ENCODE results near the gene BANP. TPM values are rescaled to one million over a fixed set of nuclear protein-coding genes. Genes with fewer than 3 reads are reported as not detected.
"Not testable (repeated sequence)": the region's sequence is repeated elsewhere in the genome, so short reads cannot be mapped to it uniquely, and the experiment has no call there.

The BANP gene
- total and polyA plus RNA-seq, 4 experiments from 2014 or later = 10.7 to 72.7 (median 44.1) TPM

DNA sequence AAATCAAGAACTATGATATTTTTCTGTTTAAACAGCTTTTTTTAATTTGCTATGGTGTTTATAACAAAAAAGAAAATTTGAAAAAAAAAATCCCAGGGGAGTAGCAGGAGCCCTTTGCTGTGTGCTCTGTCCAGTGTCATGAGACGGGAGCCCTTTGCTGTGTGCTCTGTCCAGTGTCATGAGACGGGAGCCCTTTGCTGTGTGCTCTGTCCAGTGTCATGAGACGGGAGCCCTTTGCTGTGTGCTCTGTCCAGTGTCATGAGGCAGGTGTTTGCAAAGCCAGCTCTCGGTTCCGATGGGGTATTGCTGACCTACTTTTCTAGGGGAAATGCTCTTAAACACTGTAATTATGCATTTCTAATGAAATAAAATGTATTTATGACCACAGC is 125.7 kb downstream of the BANP start:
- H3K4me3 Mint-ChIP-seq; POLR2A ChIA-PET (ENCODE audit: partially characterized antibody); DNase-seq; H3K27ac Mint-ChIP-seq; CTCF ChIA-PET (ENCODE audit: partially characterized antibody); H3K9me3 ChIP-seq (ENCODE audit: control insufficient read depth in 1 of 2, low read length in 2 of 2); H3K36me3 ChIP-seq (ENCODE audit: insufficient read depth, low read length); H3K9me3 Mint-ChIP-seq; H3K4me1 ChIP-seq (ENCODE audit: insufficient read depth, low read length); H3K27ac ChIP-seq (ENCODE audit: low read depth, low read length); H3K4me1 Mint-ChIP-seq; intact Hi-C loops (cut with micrococcal nuclease); H3K4me3 ChIP-seq (ENCODE audit: low read length in 2 of 2); H3K27me3 Mint-ChIP-seq; H3K27me3 ChIP-seq (ENCODE audit: insufficient read depth, low read length): not testable (repeated sequence)
- H3K36me3 Mint-ChIP-seq = peaks cover 34 to 46% of the 10 kb centered on the region in 2 donors

DNA sequence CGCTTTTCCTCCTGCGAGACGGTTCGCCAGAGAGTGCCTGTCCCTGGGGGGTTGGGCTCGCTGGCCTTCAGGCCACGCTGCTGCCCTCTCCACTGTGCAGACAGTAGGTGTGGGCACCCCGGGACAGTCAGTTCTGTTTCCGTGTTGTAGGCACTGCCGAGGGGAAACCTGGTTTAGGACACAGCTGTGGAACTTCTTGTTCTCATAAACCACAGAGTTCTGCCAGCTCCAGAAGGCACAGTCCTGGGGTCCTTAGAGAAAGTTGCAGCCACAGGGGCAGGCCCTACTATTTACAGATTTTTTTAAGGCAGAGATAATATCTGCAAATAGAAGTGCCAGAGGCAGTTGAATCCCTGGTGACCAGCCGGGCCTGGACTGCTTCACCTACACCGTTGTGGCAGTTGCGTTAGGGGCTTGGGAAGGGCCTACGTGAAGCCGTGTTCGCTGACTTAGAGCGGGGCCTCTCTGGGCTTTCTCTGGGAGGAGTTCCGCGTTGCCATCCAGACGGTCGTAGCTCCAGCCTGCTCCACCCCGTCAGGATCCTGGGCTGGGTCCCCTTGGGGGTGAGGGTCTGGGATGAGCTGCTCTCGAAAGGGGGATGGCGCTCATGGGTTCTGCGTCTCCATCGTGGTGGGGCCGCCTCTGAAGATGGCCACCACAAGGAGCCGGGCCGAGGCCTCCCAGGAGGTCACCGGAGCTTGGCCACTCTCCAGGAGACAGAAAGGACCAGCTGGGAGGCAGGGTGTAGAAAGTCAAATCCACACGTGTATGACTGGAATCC is 126.3 kb downstream of the BANP start:
- Mint-ChIP-seq H3K4me1 (no peaks in the 10 kb centered on the region), H3K9me3 (peaks cover 0 to 4% (median 0%) of the 10 kb centered on the region in 8 donors), H3K36me3 (peaks cover 32 to 47% of the 10 kb centered on the region in 2 donors), H3K27ac (no peak overlapping the region), H3K27me3 (no peaks in the 10 kb centered on the region), H3K4me3 (no peak overlapping the region)
- Histone ChIP-seq H3K27me3 (ENCODE audit: insufficient read depth, low read length) (no peaks in the 10 kb centered on the region), H3K4me1 (ENCODE audit: insufficient read depth, low read length) (no peaks in the 10 kb centered on the region), H3K9me3 (ENCODE audit: control insufficient read depth in 1 of 2, low read length in 2 of 2) (no peaks in the 10 kb centered on the region), H3K4me3 (ENCODE audit: low read length in 2 of 2) (no peak overlapping the region), H3K27ac (ENCODE audit: low read depth, low read length) (no peak overlapping the region), H3K36me3 (ENCODE audit: insufficient read depth, low read length) (peaks cover 3% of the 10 kb centered on the region)
- no peak for DNase-seq
- intact Hi-C loops (cut with micrococcal nuclease) = no loop called here
- ChIA-PET CTCF (ENCODE audit: partially characterized antibody) (no interaction called here), POLR2A (ENCODE audit: partially characterized antibody) (no interaction called here)

DNA sequence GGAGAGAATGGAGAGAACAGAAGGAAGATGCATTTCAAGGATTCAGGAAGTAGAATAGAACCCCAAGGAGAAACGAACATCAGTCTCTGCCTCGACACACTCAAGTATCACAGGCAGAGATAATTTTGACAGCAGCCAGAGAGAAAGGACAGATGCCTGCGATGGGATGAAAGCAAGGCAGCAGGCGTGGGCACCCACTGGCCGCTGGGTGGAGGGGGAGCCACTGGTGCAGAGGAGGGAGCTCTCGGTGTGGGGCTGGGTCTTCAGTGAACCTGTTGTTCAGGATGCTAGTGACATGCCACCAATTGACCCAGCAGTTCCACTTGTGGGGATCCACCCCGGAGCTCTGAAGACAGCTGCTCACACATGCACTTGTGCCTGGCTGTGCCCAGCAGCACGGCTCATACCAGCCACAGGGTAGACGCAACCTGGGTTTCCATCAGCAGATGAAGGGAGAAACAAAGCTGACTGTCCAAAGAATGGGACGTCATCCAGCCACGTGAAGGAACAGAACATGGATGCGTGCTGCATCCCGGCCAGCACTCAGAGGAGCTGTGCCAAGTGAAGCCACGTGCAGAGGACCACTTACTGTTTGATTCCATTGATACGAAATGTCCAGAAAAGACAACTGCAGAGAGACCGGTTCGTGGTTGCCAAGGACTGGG is 127.0 kb downstream of the BANP start:
- Histone ChIP-seq H3K4me1 (ENCODE audit: insufficient read depth, low read length) (no peaks in the 10 kb centered on the region), H3K27me3 (ENCODE audit: insufficient read depth, low read length) (no peaks in the 10 kb centered on the region), H3K27ac (ENCODE audit: low read depth, low read length) (no peak overlapping the region), H3K36me3 (ENCODE audit: insufficient read depth, low read length) (no peaks in the 10 kb centered on the region), H3K4me3 (ENCODE audit: low read length in 2 of 2) (no peak overlapping the region), H3K9me3 (ENCODE audit: control insufficient read depth in 1 of 2, low read length in 2 of 2) (no peaks in the 10 kb centered on the region)
- Mint-ChIP-seq H3K27me3 (no peaks in the 10 kb centered on the region), H3K4me3 (no peak overlapping the region), H3K27ac (no peak overlapping the region), H3K36me3 (peaks cover 31 to 53% of the 10 kb centered on the region in 2 donors), H3K9me3 (peaks cover 0 to 4% (median 0%) of the 10 kb centered on the region in 8 donors), H3K4me1 (peaks cover 0 to 1% (median 0%) of the 10 kb centered on the region in 4 donors)
- ChIA-PET CTCF (ENCODE audit: partially characterized antibody) (no interaction called here), POLR2A (ENCODE audit: partially characterized antibody) (no interaction called here)
- no peak for DNase-seq
- intact Hi-C loops (cut with micrococcal nuclease) = no loop called here

DNA sequence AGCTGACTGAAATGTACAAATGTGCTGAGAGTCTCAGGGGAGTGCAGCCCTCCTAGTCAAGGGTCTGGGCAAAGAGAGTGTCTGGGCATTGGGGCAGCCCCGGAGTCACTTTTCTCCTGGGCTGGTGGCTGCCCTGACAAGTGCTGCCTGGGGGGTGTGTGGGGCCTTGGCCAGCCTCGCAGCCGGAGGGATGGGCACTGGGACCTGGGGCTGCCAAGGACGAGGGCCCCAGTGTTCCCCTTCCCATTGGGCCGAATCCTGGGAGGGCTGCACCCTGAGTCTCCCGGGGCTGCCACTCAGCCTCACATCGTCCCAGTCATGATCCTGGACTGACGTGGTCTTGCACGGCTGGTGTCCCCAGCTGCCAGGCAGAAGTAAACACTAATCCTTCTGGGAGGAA is 132.3 kb downstream of the BANP start:
- DNase-seq = no peak
- H3K4me3 ChIP-seq (ENCODE audit: low read length in 2 of 2) = no peak overlapping the region
- H3K27ac Mint-ChIP-seq = peak overlapping the region in 3 of 7 donors; percentile 14 to 79 (median 57)
- no peaks in the 10 kb centered on the region for H3K4me1 ChIP-seq (ENCODE audit: insufficient read depth, low read length)
- ChIA-PET POLR2A (ENCODE audit: partially characterized antibody) (no interaction called here), CTCF (ENCODE audit: partially characterized antibody) (no interaction called here)
- no peaks in the 10 kb centered on the region for H3K27me3 ChIP-seq (ENCODE audit: insufficient read depth, low read length)
- H3K9me3 ChIP-seq (ENCODE audit: control insufficient read depth in 1 of 2, low read length in 2 of 2) = no peaks in the 10 kb centered on the region
- intact Hi-C loops (cut with micrococcal nuclease) = no loop called here
- H3K4me1 Mint-ChIP-seq = peaks cover 0 to 5% (median 0%) of the 10 kb centered on the region in 4 donors
- H3K4me3 Mint-ChIP-seq = no peak overlapping the region
- no peak overlapping the region for H3K27ac ChIP-seq (ENCODE audit: low read depth, low read length)
- peaks cover 0 to under 1% (median 0%) of the 10 kb centered on the region in 8 donors for H3K9me3 Mint-ChIP-seq
- no peaks in the 10 kb centered on the region for H3K27me3 Mint-ChIP-seq
- H3K36me3 ChIP-seq (ENCODE audit: insufficient read depth, low read length) = no peaks in the 10 kb centered on the region
- H3K36me3 Mint-ChIP-seq = peaks cover 13 to 31% of the 10 kb centered on the region in 2 donors

DNA sequence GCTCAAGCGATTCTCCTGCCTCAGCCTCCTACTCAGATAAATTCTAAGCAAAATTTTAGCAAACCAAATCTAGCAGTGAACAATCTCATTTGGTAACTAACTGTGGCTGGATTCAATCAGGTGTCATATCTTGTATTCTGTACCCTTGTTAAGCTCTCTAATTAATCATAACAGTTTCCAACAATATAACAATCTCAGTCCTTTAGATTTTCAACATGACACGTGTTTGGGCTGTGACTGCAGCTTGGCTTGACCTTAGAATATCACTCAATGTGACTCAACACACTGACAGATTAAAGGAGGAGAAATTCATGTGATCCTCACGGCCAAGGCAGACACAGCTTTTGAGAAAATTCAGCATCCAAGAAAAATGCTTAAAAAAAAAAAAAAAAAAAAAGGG is 133.6 kb downstream of the BANP start:
- Histone ChIP-seq H3K27ac (ENCODE audit: low read depth, low read length) (no peak overlapping the region), H3K27me3 (ENCODE audit: insufficient read depth, low read length) (no peaks in the 10 kb centered on the region), H3K4me3 (ENCODE audit: low read length in 2 of 2) (no peak overlapping the region), H3K4me1 (ENCODE audit: insufficient read depth, low read length) (no peaks in the 10 kb centered on the region), H3K9me3 (ENCODE audit: control insufficient read depth in 1 of 2, low read length in 2 of 2) (no peaks in the 10 kb centered on the region), H3K36me3 (ENCODE audit: insufficient read depth, low read length) (no peaks in the 10 kb centered on the region)
- intact Hi-C loops (cut with micrococcal nuclease) = no loop called here
- ChIA-PET POLR2A (ENCODE audit: partially characterized antibody) (interaction anchor here (0.7 kb wide), 1 partner anchor 197 kb away, joined by 4 read pairs; no protein-coding TSS in a partner anchor), CTCF (ENCODE audit: partially characterized antibody) (no interaction called here)
- H3K36me3 Mint-ChIP-seq = peaks cover 6 to 23% of the 10 kb centered on the region in 2 donors
- H3K4me3 Mint-ChIP-seq = no peak overlapping the region
- H3K27me3 Mint-ChIP-seq = no peaks in the 10 kb centered on the region
- no peak for DNase-seq
- H3K27ac Mint-ChIP-seq = peak overlapping the region in 1 of 7 donors; percentile 59
- peaks cover 0 to 5% (median 0%) of the 10 kb centered on the region in 4 donors for H3K4me1 Mint-ChIP-seq
- H3K9me3 Mint-ChIP-seq = no peaks in the 10 kb centered on the region

DNA sequence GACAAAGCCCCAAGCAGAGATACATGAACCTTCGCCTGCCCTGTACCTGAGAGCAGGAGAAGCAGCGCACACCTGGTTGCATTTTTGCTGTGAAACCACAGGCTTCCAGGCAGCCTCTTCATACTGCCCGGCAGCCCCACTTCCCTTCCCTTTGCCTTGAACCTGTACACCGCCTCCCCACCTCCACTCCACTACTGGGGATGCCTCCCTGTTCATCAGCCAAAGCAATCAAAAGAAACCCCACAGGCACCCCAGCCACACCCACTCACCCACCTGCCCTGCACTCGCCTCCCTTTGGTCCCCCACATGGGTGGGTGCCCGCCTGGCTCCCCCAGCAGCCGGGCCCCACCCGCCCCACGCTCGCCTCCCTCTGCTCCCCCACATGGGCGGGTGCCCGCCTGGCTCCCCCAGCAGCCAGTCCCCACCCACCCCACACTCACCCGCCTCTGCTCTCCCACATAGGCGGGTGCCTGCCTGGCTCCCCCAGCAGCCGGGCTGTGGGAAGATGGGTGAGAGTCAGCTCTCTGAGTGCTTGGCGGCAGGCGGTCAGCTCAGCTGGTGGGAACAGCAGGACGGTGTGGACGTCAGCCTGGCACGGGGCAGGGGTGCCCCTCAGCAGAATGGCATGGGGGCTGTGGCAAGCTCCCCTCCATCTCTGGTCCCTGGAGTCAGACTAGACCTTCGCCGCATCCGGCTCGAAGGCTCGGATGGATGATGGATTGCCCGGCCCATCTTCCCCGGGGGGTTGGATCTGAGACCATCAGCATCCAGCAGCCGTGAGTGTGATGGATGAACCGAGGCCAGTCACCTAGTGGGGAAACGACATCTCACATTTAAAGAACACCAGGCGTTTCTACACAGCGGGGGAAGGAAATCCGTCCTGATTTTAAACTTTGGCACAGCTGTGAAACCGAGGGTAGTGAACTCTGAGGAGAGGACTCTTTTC is 135.6 kb downstream of the BANP start:
- H3K27me3 Mint-ChIP-seq = no peaks in the 10 kb centered on the region
- CTCF ChIA-PET (ENCODE audit: partially characterized antibody) = no interaction called here

DNA sequence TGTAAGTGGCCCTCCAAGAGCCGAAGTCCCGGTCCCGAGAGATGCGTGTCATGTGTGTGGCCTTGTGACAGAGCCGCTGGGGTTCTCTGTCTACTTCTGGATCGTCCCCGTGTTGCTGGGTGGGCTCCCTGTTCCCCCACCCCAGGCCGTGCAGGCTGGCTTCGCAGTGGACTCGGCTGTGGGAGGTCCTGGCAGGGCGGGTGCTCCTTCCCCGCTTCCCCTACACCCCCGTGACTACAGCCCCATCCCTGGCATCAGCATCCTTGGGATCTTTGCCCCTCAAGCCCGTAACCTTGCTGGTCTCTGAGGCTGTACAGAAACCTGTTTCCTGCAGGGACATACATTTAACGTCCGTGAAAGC is 136.3 kb downstream of the BANP start:
- H3K36me3 Mint-ChIP-seq = peaks cover 0 to 8% of the 10 kb centered on the region in 2 donors
- intact Hi-C loops (cut with micrococcal nuclease) = no loop called here
- no peak for DNase-seq
- H3K9me3 Mint-ChIP-seq = no peaks in the 10 kb centered on the region
- H3K27ac ChIP-seq (ENCODE audit: low read depth, low read length) = no peak overlapping the region
- ChIA-PET POLR2A (ENCODE audit: partially characterized antibody) (no interaction called here), CTCF (ENCODE audit: partially characterized antibody) (no interaction called here)
- H3K4me3 Mint-ChIP-seq = no peak overlapping the region
- H3K27ac Mint-ChIP-seq = no peak overlapping the region
- peaks cover 0 to 5% (median 0%) of the 10 kb centered on the region in 4 donors for H3K4me1 Mint-ChIP-seq
- H3K4me3 ChIP-seq (ENCODE audit: low read length in 2 of 2) = no peak overlapping the region
- no peaks in the 10 kb centered on the region for H3K9me3 ChIP-seq (ENCODE audit: control insufficient read depth in 1 of 2, low read length in 2 of 2)
- no peaks in the 10 kb centered on the region for H3K27me3 ChIP-seq (ENCODE audit: insufficient read depth, low read length)
- no peaks in the 10 kb centered on the region for H3K27me3 Mint-ChIP-seq
- no peaks in the 10 kb centered on the region for H3K36me3 ChIP-seq (ENCODE audit: insufficient read depth, low read length)
- no peaks in the 10 kb centered on the region for H3K4me1 ChIP-seq (ENCODE audit: insufficient read depth, low read length)

More for the DNA sequence above, 135.6 kb downstream of the BANP start:
- Histone ChIP-seq H3K36me3 (ENCODE audit: insufficient read depth, low read length) (no peaks in the 10 kb centered on the region), H3K9me3 (ENCODE audit: control insufficient read depth in 1 of 2, low read length in 2 of 2) (no peaks in the 10 kb centered on the region), H3K27ac (ENCODE audit: low read depth, low read length) (no peak overlapping the region), H3K4me3 (ENCODE audit: low read length in 2 of 2) (no peak overlapping the region), H3K4me1 (ENCODE audit: insufficient read depth, low read length) (no peaks in the 10 kb centered on the region), H3K27me3 (ENCODE audit: insufficient read depth, low read length) (no peaks in the 10 kb centered on the region)
- no peak for DNase-seq
- Mint-ChIP-seq H3K4me3 (no peak overlapping the region), H3K9me3 (no peaks in the 10 kb centered on the region), H3K4me1 (peaks cover 0 to 5% (median 0%) of the 10 kb centered on the region in 4 donors), H3K27ac (no peak overlapping the region), H3K36me3 (peaks cover 0 to 9% of the 10 kb centered on the region in 2 donors)
- POLR2A ChIA-PET (ENCODE audit: partially characterized antibody) = no interaction called here
- intact Hi-C loops (cut with micrococcal nuclease) = no loop called here

Data from CD4-positive, alpha-beta memory T cell (primary cell).